K562 (cell line): ENCODE data around the gene HAPLN3. TPM values are rescaled to one million over a fixed set of nuclear protein-coding genes. Genes with fewer than 3 reads are reported as not detected.
A peak's percentile ranks its signal among the peaks of the same experiment; 100 is the strongest.

Experiments used
- CC2D1A ChIP-seq: fragments of 450-650 bp; IDR thresholded peaks from 2 replicates; pipeline ENCODE4 v1.6.1; 2017; ENCODE audit warnings: mild to moderate bottlenecking
- CREM ChIP-seq: IDR thresholded peaks from 2 replicates; pipeline ENCODE4 v1.6.1; 2014; ENCODE audit warnings: antibody characterized with exemption, low read depth
- HDAC3 ChIP-seq: fragments of 450-650 bp; IDR thresholded peaks from 2 replicates; pipeline ENCODE4 v1.6.1; 2018; ENCODE audit warnings: borderline replicate concordance, mild to moderate bottlenecking, moderate library complexity; ENCODE audit not compliant: partially characterized antibody
- JUN ChIP-seq, 2 experiments: sonication (generic) in 1 of 2; formaldehyde crosslinking in 1 of 2; IDR thresholded peaks; 2 replicates each; pipeline versions ENCODE4 v1.6.1 to v1.8.0; 2012 to 2022; ENCODE audit warnings: borderline replicate concordance in 2 of 2, mild to moderate bottlenecking in 2 of 2, improper control_type of control experiment in 1 of 2, low read depth in 1 of 2, low read length in 1 of 2, missing genetic modification reagents in 1 of 2
- MAX ChIP-seq: sonication (generic); formaldehyde crosslinking; IDR thresholded peaks from 2 replicates; pipeline ENCODE4 v1.9.0; 2022; ENCODE audit warnings: mild to moderate bottlenecking, missing genetic modification reagents
- NKRF ChIP-seq: fragments of 450-650 bp; IDR thresholded peaks from 2 replicates; pipeline ENCODE4 v1.6.1; 2016; ENCODE audit warnings: borderline replicate concordance
- RAD21 ChIP-seq, 2 experiments: fragments of 250-450 bp in 1 of 2; fragments of 450-650 bp in 1 of 2; sonication (Bioruptor Pico) in 1 of 2; formaldehyde crosslinking in 1 of 2; IDR thresholded peaks in 1 of 2; conservative IDR thresholded peaks in 1 of 2; 2 replicates each; pipeline versions ENCODE4 v1.4.0 to v1.8.0; 2020 to 2022; ENCODE audit warnings: mild to moderate bottlenecking in 2 of 2, moderate library complexity in 1 of 2
- REST ChIP-seq, 2 experiments: fragments of 450-650 bp; formaldehyde crosslinking in 1 of 2; IDR thresholded peaks; 2 replicates each; pipeline versions ENCODE4 v1.4.0 to v1.6.1; 2014 to 2020; ENCODE audit warnings: mild to moderate bottlenecking in 2 of 2, borderline replicate concordance in 1 of 2, low read depth in 1 of 2
- SMC3 ChIP-seq: conservative IDR thresholded peaks from 2 replicates; pipeline ENCODE4 v1.6.1; 2011; ENCODE audit warnings: low read depth, low read length, improper control_type of control experiment; ENCODE audit not compliant: insufficient read depth
- STAG1 ChIP-seq: sonication (generic); formaldehyde crosslinking; IDR thresholded peaks from 2 replicates; pipeline ENCODE4 v1.5.0; 2020; ENCODE audit warnings: missing genetic modification reagents, borderline replicate concordance
- ZNF445 ChIP-seq: fragments of 250-450 bp; sonication (Bioruptor Pico); IDR thresholded peaks from 2 replicates; pipeline ENCODE4 v1.4.0; 2020; ENCODE audit warnings: low read depth, mild to moderate bottlenecking, moderate library complexity
- polyA plus RNA-seq, 8 experiments: library from polyadenylated mRNA; depleted of rRNA in 4 of 8; stranded (reverse) in 5 of 8; unstranded in 3 of 8; fragments of >200 nt; fragmentation: Nextera tagmentation in 2 of 8; fragmentation: Illumina TruSeq in 1 of 8; extraction: Ambion mirVana in 2 of 8; extraction: Trizol in 1 of 8; gene quantifications; 2 replicates each; pipeline versions ENCODE4 v1.2.1 to v1.2.3, GENCODE V29; 2011 to 2014; ENCODE audit warnings: inconsistent platforms in 1 of 8, missing spikeins in 1 of 8
- total RNA-seq, 7 experiments: library from RNA; depleted of rRNA in 6 of 7; stranded (reverse); fragments of >200 nt in 6 of 7; fragmentation: Illumina TruSeq in 2 of 7; extraction: Trizol in 2 of 7; gene quantifications; 2 replicates each; pipeline versions ENCODE4 v1.2.1 to v1.2.3, GENCODE V29; 2011 to 2021; ENCODE audit warnings: low replicate concordance in 1 of 7
- TF ChIP-seq, protein P1 (sequence below): fragments of 450-650 bp; formaldehyde crosslinking; IDR thresholded peaks from 2 replicates; pipeline ENCODE4 v1.4.0; 2020; ENCODE audit warnings: mild to moderate bottlenecking, moderate library complexity
- TF ChIP-seq, protein P2 (sequence below): fragments of 450-650 bp; IDR thresholded peaks from 2 replicates; pipeline ENCODE4 v1.6.1; 2017; ENCODE audit warnings: mild to moderate bottlenecking, moderate library complexity

Gene HAPLN3
- total and polyA plus RNA-seq, 9 of the 15 experiments (the other 6 are each of a cell fraction or from before 2014, with no cell fraction given), result 0.04 to 2.4 (median 0.65) TPM

DNA sequence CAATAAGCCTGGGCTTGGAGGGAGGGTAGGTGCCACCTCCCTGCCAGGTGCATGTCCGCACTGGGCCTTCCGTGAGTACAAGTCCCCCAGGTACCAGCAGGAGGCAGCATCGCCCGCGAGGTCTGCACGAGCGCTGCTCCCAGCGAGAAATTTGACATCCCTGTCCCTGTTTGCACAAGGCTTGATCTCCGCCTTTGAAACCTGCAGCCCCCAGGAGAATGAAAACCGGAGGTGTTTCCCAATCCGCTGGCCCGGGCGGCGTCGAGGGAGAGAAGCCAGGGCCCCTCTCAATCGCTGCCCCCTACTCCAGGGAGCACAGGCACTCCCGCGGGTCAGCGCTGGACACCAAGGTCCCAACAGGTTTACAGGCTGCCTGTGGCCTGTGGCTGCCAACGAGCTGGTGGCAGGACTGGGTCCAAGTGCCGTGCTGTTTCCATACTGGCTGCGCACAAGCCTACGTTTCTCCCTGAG lies 961 bp downstream of the HAPLN3 start (continued):
- peak; percentile 58 for TF ChIP-seq REST (IDR thresholded peaks at IDR 0.05; ENCODE audit: borderline replicate concordance)
- no peak for TF ChIP-seq REST (CRISPR knock-in tag; IDR thresholded peaks at IDR 0.05; ENCODE audit: low read depth)
- peak; percentile 92 for TF ChIP-seq STAG1 (CRISPR knock-in tag)
- TF ChIP-seq HDAC3, result no peak
- TF ChIP-seq, protein P1, sequence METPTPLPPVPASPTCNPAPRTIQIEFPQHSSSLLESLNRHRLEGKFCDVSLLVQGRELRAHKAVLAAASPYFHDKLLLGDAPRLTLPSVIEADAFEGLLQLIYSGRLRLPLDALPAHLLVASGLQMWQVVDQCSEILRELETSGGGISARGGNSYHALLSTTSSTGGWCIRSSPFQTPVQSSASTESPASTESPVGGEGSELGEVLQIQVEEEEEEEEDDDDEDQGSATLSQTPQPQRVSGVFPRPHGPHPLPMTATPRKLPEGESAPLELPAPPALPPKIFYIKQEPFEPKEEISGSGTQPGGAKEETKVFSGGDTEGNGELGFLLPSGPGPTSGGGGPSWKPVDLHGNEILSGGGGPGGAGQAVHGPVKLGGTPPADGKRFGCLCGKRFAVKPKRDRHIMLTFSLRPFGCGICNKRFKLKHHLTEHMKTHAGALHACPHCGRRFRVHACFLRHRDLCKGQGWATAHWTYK, result no peak
- TF ChIP-seq MAX (CRISPR knock-in tag), result peak; percentile 36; the same call in 1 of the 2 replicates
- no peak; the same call in 1 of the 2 replicates for TF ChIP-seq CREM
- TF ChIP-seq NKRF, result no peak
- no peak for TF ChIP-seq ZNF445 (CRISPR knock-in tag)
- TF ChIP-seq, protein P2, sequence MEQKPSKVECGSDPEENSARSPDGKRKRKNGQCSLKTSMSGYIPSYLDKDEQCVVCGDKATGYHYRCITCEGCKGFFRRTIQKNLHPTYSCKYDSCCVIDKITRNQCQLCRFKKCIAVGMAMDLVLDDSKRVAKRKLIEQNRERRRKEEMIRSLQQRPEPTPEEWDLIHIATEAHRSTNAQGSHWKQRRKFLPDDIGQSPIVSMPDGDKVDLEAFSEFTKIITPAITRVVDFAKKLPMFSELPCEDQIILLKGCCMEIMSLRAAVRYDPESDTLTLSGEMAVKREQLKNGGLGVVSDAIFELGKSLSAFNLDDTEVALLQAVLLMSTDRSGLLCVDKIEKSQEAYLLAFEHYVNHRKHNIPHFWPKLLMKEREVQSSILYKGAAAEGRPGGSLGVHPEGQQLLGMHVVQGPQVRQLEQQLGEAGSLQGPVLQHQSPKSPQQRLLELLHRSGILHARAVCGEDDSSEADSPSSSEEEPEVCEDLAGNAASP, result no peak
- TF ChIP-seq CC2D1A, result 0 out of 2 replicates have a peak, but pooled peaks have one; percentile 41
- TF ChIP-seq SMC3, result peak; percentile 71
- TF ChIP-seq RAD21 (CRISPR knock-in tag; conservative IDR thresholded peaks at IDR 0.05 in 1 of 2, IDR thresholded peaks at IDR 0.05 in 1 of 2), result peak; percentile 44 to 81; a peak in 3 of 4 replicates
- TF ChIP-seq JUN (IDR thresholded peaks at IDR 0.05; ENCODE audit: borderline replicate concordance, low read depth, low read length), result no peak
- TF ChIP-seq JUN (CRISPR knock-in tag; IDR thresholded peaks at IDR 0.05; ENCODE audit: borderline replicate concordance), result no peak
